GM21367 (cell line): ENCODE data around the gene MKI67.
A peak's percentile ranks its signal among the peaks of the same experiment; 100 is the strongest.

ENCODE experiments used
- ATAC-seq: cut with Tn5 transposase; IDR thresholded peaks from one replicate; pipeline ENCODE4 v1.9.1; 2021; ENCODE audit not compliant: unreplicated experiment

Gene MKI67

DNA sequence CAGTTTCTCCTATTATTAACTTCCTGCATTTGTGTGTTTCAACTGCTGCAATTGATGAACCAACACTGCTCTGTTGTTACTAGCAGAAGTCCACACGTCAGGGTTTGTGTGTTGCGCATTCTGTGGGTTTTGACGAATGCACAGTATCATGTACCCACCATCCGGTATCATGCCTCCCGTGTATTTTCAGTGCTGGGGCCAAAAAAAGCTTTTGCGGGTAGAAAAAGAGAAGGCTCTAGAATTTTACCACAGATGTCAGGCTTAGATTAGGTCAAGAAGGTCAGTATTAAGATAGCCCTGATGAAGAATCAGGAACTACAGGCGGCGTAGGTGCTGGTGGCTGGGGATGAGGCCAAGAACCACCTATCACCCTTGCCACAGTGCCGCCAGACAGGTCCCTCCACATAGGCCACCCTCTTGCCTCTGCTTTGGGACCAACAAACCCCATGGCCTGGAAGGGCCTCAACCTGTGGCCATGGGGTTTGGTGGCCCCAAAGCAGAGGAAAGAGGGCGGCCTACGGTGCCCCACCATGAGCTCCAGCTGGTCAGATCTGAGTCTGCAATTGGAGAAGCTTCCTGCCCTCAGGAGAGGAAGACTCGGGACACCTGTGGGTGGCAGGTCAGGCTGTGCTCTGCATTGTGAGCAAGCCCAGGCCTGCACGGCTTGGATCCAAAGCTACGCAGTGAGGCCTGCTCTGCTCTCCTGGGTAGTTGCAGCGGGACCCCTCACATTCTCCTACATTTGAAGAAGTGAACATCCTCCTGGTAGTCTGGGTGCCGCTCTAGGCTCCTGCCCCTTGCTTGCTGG lies 71.9 kb downstream of the MKI67 start:
- no peak for ATAC-seq

DNA sequence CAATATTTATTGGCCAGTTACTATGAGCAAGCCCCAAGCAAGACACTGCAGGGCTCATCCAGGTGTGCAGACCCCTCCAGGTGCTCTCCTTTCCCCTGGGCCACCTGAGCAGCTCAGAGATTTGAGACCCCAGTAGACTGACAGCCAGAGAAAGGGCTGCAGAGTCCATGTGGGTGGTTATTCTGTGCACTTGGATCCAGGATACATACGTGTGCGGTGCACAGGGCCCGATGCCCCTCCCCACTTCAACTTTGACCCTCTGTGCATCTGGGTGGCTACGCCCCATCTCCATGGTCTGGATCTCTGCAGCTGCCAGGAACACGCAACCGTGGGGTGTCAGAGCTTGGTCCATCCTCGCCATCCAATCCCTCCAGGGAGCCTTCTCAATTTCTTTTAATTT lies 72.9 kb downstream of the MKI67 start:
- ATAC-seq, result no peak

DNA sequence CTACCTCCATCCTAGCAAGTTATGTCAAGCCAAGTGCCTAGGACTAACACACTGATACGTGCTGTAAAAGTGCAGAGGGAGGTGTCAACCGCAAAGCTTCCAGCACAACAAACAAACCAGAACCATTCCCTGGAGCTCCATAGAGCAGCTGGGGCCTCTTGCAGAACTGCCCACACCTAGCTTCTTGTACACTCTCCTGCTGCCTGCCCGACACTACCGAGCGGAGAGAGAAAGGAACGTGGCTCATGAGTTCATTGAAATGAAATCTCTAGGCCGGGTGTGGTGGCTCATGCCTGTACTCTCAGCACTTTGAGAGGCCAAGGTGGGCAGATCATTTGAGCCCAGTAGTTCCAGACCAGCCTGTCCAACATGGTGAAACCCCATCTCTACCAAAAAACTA lies 73.5 kb downstream of the MKI67 start:
- no peak for ATAC-seq

GRCh38 chr10:128051548-128051947 lies 74.7 kb downstream of the MKI67 start:
- no peak for ATAC-seq

GRCh38 chr10:128050936-128051335 lies 75.3 kb downstream of the MKI67 start:
- no peak for ATAC-seq

- no peak for ATAC-seq
Measured at GRCh38 chr10:128050121-128050516, 76.1 kb downstream of the MKI67 start.

- no peak for ATAC-seq
Measured at GRCh38 chr10:128049226-128050120, 76.8 kb downstream of the MKI67 start.

DNA sequence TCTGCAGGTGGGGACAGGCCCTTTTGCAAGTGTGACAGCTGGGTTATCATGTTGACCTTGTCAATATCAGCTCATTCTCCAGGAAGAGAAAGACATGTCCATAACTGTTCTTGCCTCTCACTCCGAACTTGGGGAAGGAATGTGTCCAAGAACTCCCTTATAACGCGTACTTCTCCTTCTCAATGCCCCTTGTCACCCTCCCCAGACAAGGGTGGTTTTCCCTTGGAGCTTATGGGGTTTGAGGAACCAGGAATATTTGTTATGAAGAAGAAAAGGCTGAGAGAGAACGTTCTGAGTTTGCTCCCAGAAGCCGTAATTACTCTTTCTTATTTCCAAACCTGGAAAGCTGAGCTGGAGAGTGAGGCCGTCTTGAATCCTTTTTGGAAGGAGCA lies 77.4 kb downstream of the MKI67 start:
- no peak for ATAC-seq

- peak; percentile 23 for ATAC-seq
Measured at GRCh38 chr10:128047991-128048818, 78.0 kb downstream of the MKI67 start.

GRCh38 chr10:128047351-128047750 lies 78.9 kb downstream of the MKI67 start:
- peak; percentile 100 for ATAC-seq

- no peak for ATAC-seq
Measured at GRCh38 chr10:128046953-128047290, 79.3 kb downstream of the MKI67 start.
